ENCODE results near the gene POU2F1.

- TF ChIP-seq EP300 (IDR thresholded peaks at IDR 0.05) (no peak), CTCF (IDR thresholded peaks at IDR 0.05) (no peak), POLR2AphosphoS5 (IDR thresholded peaks at IDR 0.05) (no peak), POLR2A (IDR thresholded peaks at IDR 0.05) (no peak)
These were observed 235.2 kb downstream of the POU2F1 start for GRCh38 chr1:167455786-167456446.

All from suprapubic skin (tissue), 4 donors.